Esophagus squamous epithelium (tissue), 4 donors: ENCODE data around the gene DUSP2.

Experiments used
- CTCF ChIP-seq, 6 experiments: fragments of 450-650 bp in 4 of 6; fragments of 200-600 bp in 2 of 6; sonication (generic) in 2 of 6; IDR thresholded peaks; one replicate each; pipeline ENCODE4 v1.5.1; 2016 to 2019; ENCODE audit warnings: antibody characterized with exemption in 6 of 6, mild to moderate bottlenecking in 4 of 6, moderate library complexity in 4 of 6
- POLR2A ChIP-seq, 4 donors: fragments of 450-650 bp; IDR thresholded peaks; one replicate each; pipeline ENCODE4 v1.6.1; 2017; ENCODE audit warnings: antibody characterized with exemption in 4 of 4, mild to moderate bottlenecking in 4 of 4, moderate library complexity in 3 of 4

- no peak for TF ChIP-seq POLR2A (IDR thresholded peaks at IDR 0.05)
- no peak for TF ChIP-seq CTCF (IDR thresholded peaks at IDR 0.05)
Observed at GRCh38 chr2:96151595-96152303, 6.5 kb upstream of the DUSP2 start.
